MM.1S (cell line): ENCODE measurements around the gene SAMD9L.

Experiments
- DNase-seq: peaks from one replicate; pipeline ENCODE4 v3.0.0-alpha.2; 2015
- H2AFZ ChIP-seq: fragments of 300-600 bp; sonication (generic); 2 replicates; pipeline ENCODE4 v1.6.0; 2016; ENCODE audit warnings: antibody characterized with exemption, low read length
- H3F3A ChIP-seq: fragments of 300-600 bp; sonication (generic); 2 replicates; pipeline ENCODE4 v1.6.1; 2016; ENCODE audit warnings: mild to moderate bottlenecking, antibody characterized with exemption, low read length, moderate library complexity, mixed read lengths; ENCODE audit not compliant: insufficient read depth
- H3K27ac ChIP-seq: fragments of 300-600 bp; sonication (generic); 2 replicates; pipeline ENCODE4 v1.5.1; 2016; ENCODE audit warnings: mild to moderate bottlenecking, low read length
- H3K27me3 ChIP-seq: fragments of 300-600 bp; sonication (generic); replicated peaks from 2 replicates; pipeline ENCODE4 v1.6.0; 2016; ENCODE audit warnings: low read length; ENCODE audit not compliant: insufficient read depth
- H3K36me3 ChIP-seq: fragments of 300-600 bp; sonication (generic); replicated peaks from 2 replicates; pipeline ENCODE4 v1.6.1; 2016; ENCODE audit warnings: mild to moderate bottlenecking, low read length, mixed read lengths; ENCODE audit not compliant: insufficient read depth
- H3K4me1 ChIP-seq: fragments of 300-600 bp; sonication (generic); 2 replicates; pipeline ENCODE4 v1.6.1; 2016; ENCODE audit warnings: low read length, mixed read lengths
- H3K4me2 ChIP-seq: fragments of 300-600 bp; sonication (generic); 2 replicates; pipeline ENCODE4 v1.6.0; 2016; ENCODE audit warnings: low read depth, low read length
- H3K4me3 ChIP-seq: fragments of 300-600 bp; sonication (generic); 2 replicates; pipeline ENCODE4 v1.5.1; 2016; ENCODE audit warnings: low read length, mixed read lengths
- H3K79me2 ChIP-seq: fragments of 300-600 bp; sonication (generic); 2 replicates; pipeline ENCODE4 v1.6.1; 2016; ENCODE audit warnings: mixed run types, low read length, mixed read lengths
- H3K9ac ChIP-seq: fragments of 300-600 bp; sonication (generic); 2 replicates; pipeline ENCODE4 v1.6.1; 2016; ENCODE audit warnings: low read length, mixed read lengths
- H3K9me2 ChIP-seq: fragments of 300-600 bp; sonication (generic); replicated peaks from 2 replicates; pipeline ENCODE4 v1.6.1; 2016; ENCODE audit warnings: mild to moderate bottlenecking, low read length, mixed read lengths; ENCODE audit not compliant: insufficient read depth
- H3K9me3 ChIP-seq: fragments of 300-600 bp; sonication (generic); replicated peaks from 2 replicates; pipeline ENCODE4 v1.6.1; 2016; ENCODE audit warnings: mild to moderate bottlenecking, low read length, mixed read lengths; ENCODE audit not compliant: insufficient read depth
- H4K20me1 ChIP-seq: fragments of 300-600 bp; sonication (generic); 2 replicates; pipeline ENCODE4 v1.6.1; 2016; ENCODE audit warnings: mild to moderate bottlenecking, low read length, moderate library complexity, mixed read lengths; ENCODE audit not compliant: insufficient read depth
- CTCF ChIP-seq: fragments of 300-600 bp; sonication (generic); IDR thresholded peaks from 2 replicates; pipeline ENCODE4 v1.5.1; 2016; ENCODE audit warnings: antibody characterized with exemption, low read length, mixed read lengths
- EZH2 ChIP-seq: fragments of 300-600 bp; sonication (generic); optimal IDR thresholded peaks from 2 replicates; pipeline ENCODE3; 2017; ENCODE audit warnings: low read depth, mild to moderate bottlenecking, antibody characterized with exemption, low read length, mixed read lengths
- EZH2phosphoT487 ChIP-seq: fragments of 300-600 bp; sonication (generic); IDR thresholded peaks from 2 replicates; pipeline ENCODE4 v1.6.1; 2018; ENCODE audit warnings: antibody characterized with exemption, low read length

Gene SAMD9L

GRCh38 chr7:93115796-93116195 is 32.4 kb downstream of the SAMD9L start:
- peaks cover 9% of the 10 kb centered on the region for H3F3A ChIP-seq
- no peak for DNase-seq
- peaks cover 25% of the 10 kb centered on the region for H3K4me1 ChIP-seq
- H3K79me2 ChIP-seq, result peaks cover 34% of the 10 kb centered on the region
- H2AFZ ChIP-seq, result no peak overlapping the region
- H3K27me3 ChIP-seq, result no peaks in the 10 kb centered on the region
- no peaks in the 10 kb centered on the region for H3K9me3 ChIP-seq
- H4K20me1 ChIP-seq, result no peaks in the 10 kb centered on the region
- 0 out of 2 replicates have a peak overlapping the region, but pooled peaks have one; percentile 89 for H3K4me2 ChIP-seq
- no peaks in the 10 kb centered on the region for H3K9me2 ChIP-seq
- no peak overlapping the region for H3K4me3 ChIP-seq
- no peaks in the 10 kb centered on the region for H3K36me3 ChIP-seq
- no peak overlapping the region for H3K9ac ChIP-seq
- TF ChIP-seq EZH2phosphoT487 (no peak), CTCF (no peak), EZH2 (no peak)
- no peak overlapping the region for H3K27ac ChIP-seq

- H3K36me3 ChIP-seq, result peaks cover 23% of the 10 kb centered on the region; the same call in 1 of the 2 replicates
- no peak overlapping the region for H3K4me2 ChIP-seq
These were observed 40.2 kb downstream of the SAMD9L start for GRCh38 chr7:93108003-93108402.

GRCh38 chr7:93097388-93097787 is 50.8 kb downstream of the SAMD9L start:
- Histone ChIP-seq H4K20me1 (no peaks in the 10 kb centered on the region), H2AFZ (no peak overlapping the region), H3K9ac (no peak overlapping the region), H3K9me2 (no peaks in the 10 kb centered on the region), H3K4me1 (no peaks in the 10 kb centered on the region), H3K4me3 (no peak overlapping the region), H3F3A (no peaks in the 10 kb centered on the region), H3K27ac (no peak overlapping the region), H3K79me2 (no peaks in the 10 kb centered on the region), H3K27me3 (no peaks in the 10 kb centered on the region), H3K36me3 (no peaks in the 10 kb centered on the region), H3K4me2 (no peak overlapping the region), H3K9me3 (no peaks in the 10 kb centered on the region)
- no peak for DNase-seq
- TF ChIP-seq EZH2, result no peak
- no peak for TF ChIP-seq EZH2phosphoT487
- TF ChIP-seq CTCF, result no peak

More at GRCh38 chr7:93108003-93108402, 40.2 kb downstream of the SAMD9L start:
- Histone ChIP-seq H3K9ac (no peak overlapping the region), H3K9me3 (no peaks in the 10 kb centered on the region), H4K20me1 (no peaks in the 10 kb centered on the region), H3K27ac (no peak overlapping the region), H3K9me2 (no peaks in the 10 kb centered on the region), H3K4me3 (no peak overlapping the region), H3F3A (no peaks in the 10 kb centered on the region), H3K4me1 (no peaks in the 10 kb centered on the region), H3K27me3 (no peaks in the 10 kb centered on the region), H3K79me2 (0 out of 2 replicates have a peak, but pooled peaks cover 5% of the 10 kb centered on the region), H2AFZ (no peak overlapping the region)
- TF ChIP-seq EZH2phosphoT487, result no peak
- no peak for TF ChIP-seq CTCF
- no peak for TF ChIP-seq EZH2
- DNase-seq, result no peak
